A549 (cell line): Measurements from ENCODE around the gene POMC. TPM values are rescaled to one million over a fixed set of nuclear protein-coding genes. Genes with fewer than 3 reads are reported as not detected.
"Not testable (repeated sequence)": the region's sequence is repeated elsewhere in the genome, so short reads cannot be mapped to it uniquely, and the experiment has no call there.

Experiments
- ATAC-seq, 2 experiments: fragments of 200-7000 bp in 1 of 2; fragments of >200 bp in 1 of 2; cut with Nextera tagmentation in 1 of 2; cut with Tn5 transposase in 1 of 2; 3 replicates each; pipeline versions ENCODE4 v1.8.0 to v1.9.1; 2018 to 2020; ENCODE audit warnings: mild to moderate bottlenecking in 1 of 2, moderate library complexity in 1 of 2
- CTCF ChIA-PET: fragments of 300-600 bp; sonication (Branson Sonifier 250); formaldehyde crosslinking; extraction: SDS; loops from one replicate; lab custom pipeline; 2021; ENCODE audit warnings: antibody characterized with exemption, inconsistent platforms; lab: Yijun Ruan, JAX
- POLR2A ChIA-PET: fragments of 350-600 bp; formaldehyde crosslinking; extraction: SDS; loops from one replicate; lab custom pipeline; 2021; ENCODE audit warnings: antibody characterized with exemption, inconsistent platforms; lab: Yijun Ruan, JAX
- DNase-seq, 2 experiments: peaks; one replicate each; pipeline versions ENCODE4 v3.0.0 to v3.0.0-alpha.2; 2011 to 2016; ENCODE audit warnings: low read depth in 1 of 2, low spot score in 1 of 2
- FAIRE-seq: peaks from 2 replicates; lab custom pipeline; 2011; peaks lifted over from hg19 to GRCh38; lab: Jason Lieb, UNC
- H3K27ac ChIP-seq, 2 experiments: fragments of >200 bp; sonication (Bioruptor Twin); formaldehyde crosslinking; 3 replicates each; pipeline ENCODE4 v1.5.1; 2016 to 2017
- H3K4me1 ChIP-seq: fragments of >200 bp; sonication (Bioruptor Twin); formaldehyde crosslinking; 3 replicates; pipeline ENCODE4 v1.6.1; 2016
- H3K4me2 ChIP-seq: fragments of >200 bp; sonication (Bioruptor Twin); formaldehyde crosslinking; 3 replicates; pipeline ENCODE4 v1.6.1; 2016
- H3K4me3 ChIP-seq: fragments of >200 bp; sonication (Bioruptor Twin); formaldehyde crosslinking; 3 replicates; pipeline ENCODE4 v1.5.1; 2016
- H3K9me3 ChIP-seq: fragments of >200 bp; sonication (Bioruptor Twin); formaldehyde crosslinking; 3 replicates; pipeline ENCODE4 v1.6.1; 2016
- BHLHE40 ChIP-seq: IDR thresholded peaks from 2 replicates; pipeline ENCODE4 v1.6.1; 2012; ENCODE audit warnings: low read depth, low read length, inconsistent platforms
- CTCF ChIP-seq: fragments of >200 bp; sonication (Bioruptor Twin); formaldehyde crosslinking; IDR thresholded peaks from 3 replicates; pipeline ENCODE4 v1.5.1; 2016
- EHMT2 ChIP-seq: fragments of 200-600 bp; sonication (generic); IDR thresholded peaks from 2 replicates; pipeline ENCODE4 v1.6.1; 2016; ENCODE audit warnings: antibody characterized with exemption, low read depth, mild to moderate bottlenecking, moderate library complexity
- FOSL2 ChIP-seq, 2 experiments: fragments of 450-650 bp in 1 of 2; fragments of >200 bp in 1 of 2; sonication (Bioruptor Twin) in 1 of 2; formaldehyde crosslinking; IDR thresholded peaks; 2 replicates each; pipeline versions ENCODE4 v1.5.0 to v1.6.1; 2016 to 2020; ENCODE audit warnings: mild to moderate bottlenecking in 1 of 2, moderate library complexity in 1 of 2
- GATA3 ChIP-seq: IDR thresholded peaks from 2 replicates; pipeline ENCODE4 v1.6.1; 2012; ENCODE audit warnings: borderline replicate concordance
- HEYL ChIP-seq: fragments of 250-450 bp; sonication (Bioruptor Pico); IDR thresholded peaks from 2 replicates; pipeline ENCODE4 v1.8.0; 2021; ENCODE audit warnings: mild to moderate bottlenecking, moderate library complexity
- KDM1A ChIP-seq: fragments of 200-600 bp; sonication (generic); IDR thresholded peaks from 2 replicates; pipeline ENCODE4 v1.6.1; 2016; ENCODE audit warnings: low read depth, mild to moderate bottlenecking
- KDM5A ChIP-seq: fragments of 200-600 bp; sonication (generic); IDR thresholded peaks from 2 replicates; pipeline ENCODE4 v1.6.1; 2016; ENCODE audit warnings: antibody characterized with exemption, mild to moderate bottlenecking
- MAX ChIP-seq: IDR thresholded peaks from 2 replicates; pipeline ENCODE4 v1.6.1; 2012
- MAZ ChIP-seq: fragments of 150-350 bp; IDR thresholded peaks from 2 replicates; pipeline ENCODE4 v1.6.1; 2014; ENCODE audit warnings: antibody characterized with exemption, low read depth, low read length, borderline replicate concordance
- NPAS2 ChIP-seq: fragments of 250-450 bp; sonication (Bioruptor Pico); IDR thresholded peaks from 2 replicates; pipeline ENCODE4 v1.8.0; 2022; ENCODE audit warnings: mild to moderate bottlenecking, moderate library complexity, borderline replicate concordance
- PHF8 ChIP-seq: fragments of 200-600 bp; sonication (generic); IDR thresholded peaks from 2 replicates; pipeline ENCODE4 v1.6.1; 2016; ENCODE audit warnings: low read depth, mild to moderate bottlenecking, antibody characterized with exemption, moderate library complexity, borderline replicate concordance
- RAD21 ChIP-seq, 2 experiments: fragments of >200 bp in 1 of 2; sonication (Bioruptor Twin) in 1 of 2; formaldehyde crosslinking in 1 of 2; IDR thresholded peaks in 1 of 2; conservative IDR thresholded peaks in 1 of 2; 2 replicates in 1 of 2; 3 replicates in 1 of 2; pipeline ENCODE4 v1.6.1; 2012 to 2018; ENCODE audit warnings: inconsistent platforms in 1 of 2
- RARB ChIP-seq: fragments of 250-450 bp; sonication (Bioruptor Pico); IDR thresholded peaks from 2 replicates; pipeline ENCODE4 v1.8.0; 2021; ENCODE audit warnings: mild to moderate bottlenecking, moderate library complexity
- RNF2 ChIP-seq: fragments of 200-600 bp; sonication (generic); IDR thresholded peaks from 2 replicates; pipeline ENCODE4 v1.6.1; 2016; ENCODE audit warnings: low read depth, mild to moderate bottlenecking, antibody characterized with exemption, moderate library complexity, borderline replicate concordance
- TP53 ChIP-seq: fragments of 250-450 bp; sonication (Bioruptor Pico); IDR thresholded peaks from 2 replicates; pipeline ENCODE4 v1.5.0; 2021; ENCODE audit warnings: mild to moderate bottlenecking, moderate library complexity
- ZNF302 ChIP-seq: fragments of 250-450 bp; sonication (Bioruptor Pico); IDR thresholded peaks from 2 replicates; pipeline ENCODE4 v1.9.0; 2021; ENCODE audit warnings: inconsistent platforms, mild to moderate bottlenecking, moderate library complexity
- ZSCAN20 ChIP-seq: fragments of 250-450 bp; sonication (Bioruptor Pico); IDR thresholded peaks from 2 replicates; pipeline ENCODE4 v1.8.0; 2022; ENCODE audit warnings: mild to moderate bottlenecking, moderate library complexity
- WGBS: methylation state at CpG from one replicate; pipeline ENCODE4 v1.1.6; 2017; ENCODE audit errors: missing lambda C conversion rate; 5-methylcytosine and 5-hydroxymethylcytosine counted together
- polyA plus RNA-seq, 4 experiments: library from polyadenylated mRNA; depleted of rRNA in 3 of 4; stranded (reverse); fragments of >200 nt; fragmentation: RNase III in 1 of 4; extraction: RNeasy Plus Mini Kit Qiagen cat#74134 plus additional on column Dnase treatment in 1 of 4; gene quantifications; 2 replicates in 3 of 4; 3 replicates in 1 of 4; pipeline ENCODE4 v1.2.3, GENCODE V29; 2011 to 2017
- TF ChIP-seq, protein P1 (sequence below): IDR thresholded peaks from 2 replicates; pipeline ENCODE4 v1.6.1; 2012
- TF ChIP-seq, protein P2 (sequence below): fragments of 250-450 bp; sonication (Bioruptor Pico); IDR thresholded peaks from 2 replicates; pipeline ENCODE4 v1.5.0; 2020; ENCODE audit warnings: low read depth, mild to moderate bottlenecking, moderate library complexity
- TF ChIP-seq, protein P3 (sequence below): IDR thresholded peaks from 2 replicates; pipeline ENCODE4 v1.6.1; 2012; ENCODE audit warnings: low read depth, borderline replicate concordance

Gene POMC
- polyA plus RNA-seq, 2 of the 4 experiments (the other 2 are of a cell fraction), result not detected

DNA sequence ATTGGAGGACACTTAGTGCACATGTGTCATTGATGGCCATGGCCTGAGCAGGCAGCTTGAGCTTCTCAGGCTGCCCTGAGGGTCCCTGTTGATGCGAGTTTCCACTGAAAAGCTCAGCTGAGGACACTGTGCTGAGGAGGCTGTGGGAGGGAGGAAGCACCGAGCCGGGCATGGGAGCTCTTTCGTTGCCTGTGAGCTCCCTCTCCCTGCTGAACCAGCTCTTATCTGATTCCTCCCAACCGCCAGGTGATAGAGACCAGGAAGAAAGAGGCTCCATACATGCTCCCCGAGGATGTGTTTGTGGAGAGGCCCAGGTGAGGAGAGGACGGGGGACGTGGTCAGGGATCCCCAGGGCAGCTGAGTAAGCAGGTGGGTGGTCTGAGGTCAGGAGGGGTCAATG, 27.3 kb downstream of the POMC start:
- no peak for FAIRE-seq
- CTCF ChIA-PET, result interaction anchor here (0.6 to 9.0 kb wide), 5 partner anchors 9 to 166 kb away, joined by 3 to 61 read pairs (median 5); partner anchors contain the start of gene EFR3B
- no peaks in the 10 kb centered on the region for H3K4me1 ChIP-seq
- DNase-seq, result no peak
- H3K9me3 ChIP-seq, result no peaks in the 10 kb centered on the region
- POLR2A ChIA-PET, result no interaction called here
- TF ChIP-seq NPAS2 (no peak), HEYL (no peak), EHMT2 (no peak), RARB (CRISPR knock-in tag) (no peak), GATA3 (no peak), TP53 (CRISPR knock-in tag) (no peak), RAD21 (conservative IDR thresholded peaks at IDR 0.05 in 1 of 2, IDR thresholded peaks at IDR 0.05 in 1 of 2) (no peak)
- TF ChIP-seq, protein P1, sequence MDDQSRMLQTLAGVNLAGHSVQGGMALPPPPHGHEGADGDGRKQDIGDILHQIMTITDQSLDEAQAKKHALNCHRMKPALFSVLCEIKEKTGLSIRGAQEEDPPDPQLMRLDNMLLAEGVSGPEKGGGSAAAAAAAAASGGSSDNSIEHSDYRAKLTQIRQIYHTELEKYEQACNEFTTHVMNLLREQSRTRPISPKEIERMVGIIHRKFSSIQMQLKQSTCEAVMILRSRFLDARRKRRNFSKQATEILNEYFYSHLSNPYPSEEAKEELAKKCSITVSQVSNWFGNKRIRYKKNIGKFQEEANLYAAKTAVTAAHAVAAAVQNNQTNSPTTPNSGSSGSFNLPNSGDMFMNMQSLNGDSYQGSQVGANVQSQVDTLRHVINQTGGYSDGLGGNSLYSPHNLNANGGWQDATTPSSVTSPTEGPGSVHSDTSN, result no peak
- TF ChIP-seq, protein P2, sequence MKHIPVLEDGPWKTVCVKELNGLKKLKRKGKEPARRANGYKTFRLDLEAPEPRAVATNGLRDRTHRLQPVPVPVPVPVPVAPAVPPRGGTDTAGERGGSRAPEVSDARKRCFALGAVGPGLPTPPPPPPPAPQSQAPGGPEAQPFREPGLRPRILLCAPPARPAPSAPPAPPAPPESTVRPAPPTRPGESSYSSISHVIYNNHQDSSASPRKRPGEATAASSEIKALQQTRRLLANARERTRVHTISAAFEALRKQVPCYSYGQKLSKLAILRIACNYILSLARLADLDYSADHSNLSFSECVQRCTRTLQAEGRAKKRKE (CRISPR knock-in tag), result no peak
- no peak overlapping the region for H3K4me3 ChIP-seq
- H3K4me2 ChIP-seq, result no peak overlapping the region
- no peak for ATAC-seq
- H3K27ac ChIP-seq, result no peak overlapping the region
- WGBS, result 86% methylated on average over 8 of the region's 8 CpGs

GRCh38 chr2:25140535-25140934, 27.8 kb downstream of the POMC start:
- H3K4me3 ChIP-seq, DNase-seq, ATAC-seq, H3K27ac ChIP-seq, H3K4me1 ChIP-seq, H3K9me3 ChIP-seq, POLR2A ChIA-PET, FAIRE-seq, H3K4me2 ChIP-seq: not testable (repeated sequence)
- CTCF ChIA-PET, result interaction anchor here (1.0 to 16.4 kb wide), 6 partner anchors 12 to 165 kb away, joined by 5 to 375 read pairs (median 16); partner anchors contain the start of gene EFR3B
- WGBS, result 81% methylated on average over 4 of the region's 4 CpGs

DNA sequence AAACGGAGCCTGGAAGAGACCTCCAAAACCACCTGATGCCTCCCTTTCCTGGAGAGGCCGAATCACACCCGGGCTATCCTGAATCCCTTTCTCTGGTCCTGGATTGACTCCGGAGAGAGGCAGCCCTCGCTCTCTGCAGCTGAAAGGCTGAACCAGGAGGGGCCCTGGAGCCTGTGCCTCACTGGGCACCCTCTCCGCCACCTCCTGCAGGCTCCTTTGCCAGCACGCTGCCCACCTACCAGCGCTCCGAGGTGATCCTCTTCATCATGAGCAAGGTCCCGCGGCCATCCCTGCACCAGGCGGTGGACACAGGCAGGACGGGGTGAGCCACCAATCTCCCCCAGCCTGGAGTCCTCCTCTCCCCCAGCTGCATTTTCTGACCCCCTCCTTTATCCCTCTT, 35.7 kb downstream of the POMC start:
- POLR2A ChIA-PET, result no interaction called here
- DNase-seq (no peak), ATAC-seq (no peak), FAIRE-seq (no peak)
- Histone ChIP-seq H3K9me3 (no peaks in the 10 kb centered on the region), H3K4me3 (no peak overlapping the region), H3K4me1 (peaks cover 4% of the 10 kb centered on the region; the same call in 2 of the 3 replicates), H3K4me2 (no peak overlapping the region), H3K27ac (no peak overlapping the region)
- 95% methylated on average over 13 of the region's 13 CpGs for whole genome bisulfite sequencing
- TF ChIP-seq ZNF302 (no peak), MAX (no peak), CTCF (no peak), MAZ (no peak), KDM1A (no peak), PHF8 (no peak), RNF2 (no peak), ZSCAN20 (CRISPR knock-in tag) (no peak), BHLHE40 (no peak), KDM5A (no peak), FOSL2 (IDR thresholded peaks at IDR 0.05) (no peak), FOSL2 (CRISPR knock-in tag; IDR thresholded peaks at IDR 0.05) (no peak)
- TF ChIP-seq, protein P3, sequence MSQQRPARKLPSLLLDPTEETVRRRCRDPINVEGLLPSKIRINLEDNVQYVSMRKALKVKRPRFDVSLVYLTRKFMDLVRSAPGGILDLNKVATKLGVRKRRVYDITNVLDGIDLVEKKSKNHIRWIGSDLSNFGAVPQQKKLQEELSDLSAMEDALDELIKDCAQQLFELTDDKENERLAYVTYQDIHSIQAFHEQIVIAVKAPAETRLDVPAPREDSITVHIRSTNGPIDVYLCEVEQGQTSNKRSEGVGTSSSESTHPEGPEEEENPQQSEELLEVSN, result no peak
- CTCF ChIA-PET, result interaction anchor here (1.2 to 16.4 kb wide), 2 partner anchors 25 to 157 kb away, joined by 3 to 375 read pairs; no protein-coding TSS in a partner anchor
